ENCODE data around the gene RBL1.
"Not testable (repeated sequence)": the region's sequence is repeated elsewhere in the genome, so short reads cannot be mapped to it uniquely, and the experiment has no call there.

The RBL1 gene

DNA sequence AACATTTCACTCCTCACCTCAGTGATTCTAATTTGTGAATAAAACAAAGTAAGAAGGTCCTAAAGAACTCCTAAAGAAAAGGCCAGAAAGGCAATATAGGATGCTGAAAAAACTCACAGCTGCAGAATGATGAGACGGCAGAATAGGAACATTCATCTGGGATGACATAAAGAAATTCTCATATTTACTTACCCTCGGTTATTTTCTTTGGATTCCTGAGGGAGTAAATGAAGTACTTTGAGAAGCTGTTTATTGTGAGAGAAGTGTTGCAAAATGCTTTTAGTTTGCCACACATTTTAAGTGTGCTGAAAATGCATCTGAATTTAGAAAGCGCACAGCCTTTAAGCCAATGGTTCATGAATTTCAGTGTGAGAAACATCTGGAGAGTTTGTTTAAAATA is 35.7 kb upstream of the RBL1 start:
- H3K9me3 Mint-ChIP-seq = peaks cover 12% of the 10 kb centered on the region
- peaks cover 2% of the 10 kb centered on the region for H3K27me3 Mint-ChIP-seq (ENCODE audit: low read depth, poor library complexity)
- TF ChIP-seq, protein P1, sequence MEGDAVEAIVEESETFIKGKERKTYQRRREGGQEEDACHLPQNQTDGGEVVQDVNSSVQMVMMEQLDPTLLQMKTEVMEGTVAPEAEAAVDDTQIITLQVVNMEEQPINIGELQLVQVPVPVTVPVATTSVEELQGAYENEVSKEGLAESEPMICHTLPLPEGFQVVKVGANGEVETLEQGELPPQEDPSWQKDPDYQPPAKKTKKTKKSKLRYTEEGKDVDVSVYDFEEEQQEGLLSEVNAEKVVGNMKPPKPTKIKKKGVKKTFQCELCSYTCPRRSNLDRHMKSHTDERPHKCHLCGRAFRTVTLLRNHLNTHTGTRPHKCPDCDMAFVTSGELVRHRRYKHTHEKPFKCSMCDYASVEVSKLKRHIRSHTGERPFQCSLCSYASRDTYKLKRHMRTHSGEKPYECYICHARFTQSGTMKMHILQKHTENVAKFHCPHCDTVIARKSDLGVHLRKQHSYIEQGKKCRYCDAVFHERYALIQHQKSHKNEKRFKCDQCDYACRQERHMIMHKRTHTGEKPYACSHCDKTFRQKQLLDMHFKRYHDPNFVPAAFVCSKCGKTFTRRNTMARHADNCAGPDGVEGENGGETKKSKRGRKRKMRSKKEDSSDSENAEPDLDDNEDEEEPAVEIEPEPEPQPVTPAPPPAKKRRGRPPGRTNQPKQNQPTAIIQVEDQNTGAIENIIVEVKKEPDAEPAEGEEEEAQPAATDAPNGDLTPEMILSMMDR (IDR thresholded peaks at IDR 0.05) = no peak
- H3K36me3 Mint-ChIP-seq (ENCODE audit: low read depth) = no peaks in the 10 kb centered on the region
- H3K4me3 Mint-ChIP-seq = no peak overlapping the region
- DNase-seq = no peak
- H3K27ac Mint-ChIP-seq = no peak overlapping the region
- H3K4me1 Mint-ChIP-seq = no peaks in the 10 kb centered on the region

DNA sequence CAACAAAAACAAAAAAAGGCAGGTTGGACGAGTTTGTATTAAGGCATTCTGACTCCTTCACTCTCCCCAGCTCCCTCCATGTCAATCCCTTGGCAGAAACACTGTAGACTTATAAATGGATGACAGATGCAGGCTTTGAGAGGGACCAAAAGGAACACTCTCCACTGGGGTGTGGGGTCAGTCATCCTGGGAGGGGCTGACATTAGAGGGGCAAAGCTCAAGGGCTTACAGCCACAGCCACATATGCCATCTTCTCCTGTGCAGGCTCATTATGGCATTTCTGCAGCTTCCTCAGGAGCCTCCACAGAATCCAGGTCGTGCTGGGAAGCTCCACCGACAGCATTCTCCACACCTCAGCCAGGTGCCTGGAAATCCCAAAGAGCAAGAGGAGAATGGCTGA is 33.0 kb upstream of the RBL1 start:
- DNase-seq = no peak
- Mint-ChIP-seq H3K36me3 (ENCODE audit: low read depth) (no peaks in the 10 kb centered on the region), H3K9me3 (peaks cover 17% of the 10 kb centered on the region), H3K4me1 (no peaks in the 10 kb centered on the region), H3K27me3 (ENCODE audit: low read depth, poor library complexity) (no peaks in the 10 kb centered on the region), H3K4me3 (no peak overlapping the region), H3K27ac (no peak overlapping the region)
- TF ChIP-seq, protein P1 (IDR thresholded peaks at IDR 0.05) = no peak

DNA sequence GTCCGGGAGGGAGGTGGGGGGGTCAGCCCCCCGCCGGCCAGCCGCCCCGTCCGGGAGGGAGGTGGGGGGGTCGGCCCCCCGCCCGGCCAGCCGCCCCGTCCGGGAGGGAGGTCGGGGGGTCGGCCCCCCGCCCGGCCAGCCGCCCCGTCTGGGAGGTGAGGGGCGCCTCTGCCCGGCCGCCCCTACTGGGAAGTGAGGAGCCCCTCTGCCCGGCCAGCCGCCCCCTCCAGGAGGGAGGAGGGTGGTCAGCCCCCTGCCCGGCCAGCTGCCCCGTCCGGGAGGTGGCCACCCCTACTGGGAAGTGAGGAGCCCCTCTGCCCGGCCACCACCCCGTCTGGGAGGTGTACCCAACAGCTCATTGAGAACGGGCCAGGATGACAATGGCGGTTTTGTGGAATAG is 30.5 kb upstream of the RBL1 start:
- H3K27ac Mint-ChIP-seq; DNase-seq; H3K4me3 Mint-ChIP-seq; H3K4me1 Mint-ChIP-seq; H3K27me3 Mint-ChIP-seq (ENCODE audit: low read depth, poor library complexity); H3K36me3 Mint-ChIP-seq (ENCODE audit: low read depth): not testable (repeated sequence)
- H3K9me3 Mint-ChIP-seq = peaks cover 22% of the 10 kb centered on the region

DNA sequence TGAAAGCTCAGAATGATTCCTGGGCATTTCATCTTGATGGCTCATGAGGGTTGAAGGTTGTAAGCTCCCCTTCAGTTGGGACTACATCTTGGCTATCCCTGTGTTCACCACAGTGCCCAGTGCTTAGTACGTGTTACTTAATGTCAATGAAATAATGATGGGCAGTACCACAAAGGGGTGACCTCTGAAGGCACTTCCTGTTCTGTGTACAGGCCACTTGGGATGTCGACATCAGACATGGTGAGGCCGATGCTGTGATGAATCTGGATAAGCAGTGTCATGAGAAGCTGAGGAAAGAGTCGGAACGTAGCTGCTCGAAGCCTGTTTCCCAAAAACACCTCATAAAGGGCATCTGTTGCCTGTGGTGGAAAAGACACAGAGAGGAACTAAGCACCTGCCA is 27.6 kb upstream of the RBL1 start:
- Mint-ChIP-seq H3K27ac (no peak overlapping the region), H3K4me1 (no peaks in the 10 kb centered on the region), H3K36me3 (ENCODE audit: low read depth) (no peaks in the 10 kb centered on the region), H3K9me3 (peaks cover 18% of the 10 kb centered on the region), H3K27me3 (ENCODE audit: low read depth, poor library complexity) (no peaks in the 10 kb centered on the region), H3K4me3 (no peak overlapping the region)
- no peak for DNase-seq
- TF ChIP-seq, protein P1 (IDR thresholded peaks at IDR 0.05) = no peak

DNA sequence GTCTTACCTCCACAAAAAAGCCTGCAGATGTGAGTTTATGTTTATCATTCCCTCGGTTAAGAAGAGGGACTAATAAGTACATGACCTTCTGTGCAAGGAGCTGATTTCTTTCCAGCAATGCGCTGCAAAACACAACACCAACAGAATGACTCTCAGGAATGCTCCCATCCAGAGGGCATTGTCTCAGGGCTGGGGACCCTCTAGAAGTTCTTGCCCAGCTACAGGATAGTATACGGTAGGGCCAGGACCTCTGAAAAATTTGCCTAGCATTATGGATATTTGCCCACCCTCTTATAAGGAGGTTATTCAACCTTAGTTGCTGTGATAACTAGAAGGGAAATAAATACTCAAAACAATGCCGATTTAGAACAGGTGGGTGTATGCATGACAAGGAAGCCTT is 24.7 kb upstream of the RBL1 start:
- peaks cover 5% of the 10 kb centered on the region for H3K36me3 Mint-ChIP-seq (ENCODE audit: low read depth)
- H3K4me3 Mint-ChIP-seq = no peak overlapping the region
- H3K4me1 Mint-ChIP-seq = no peaks in the 10 kb centered on the region
- H3K27ac Mint-ChIP-seq = no peak overlapping the region
- no peaks in the 10 kb centered on the region for H3K27me3 Mint-ChIP-seq (ENCODE audit: low read depth, poor library complexity)
- peaks cover 10% of the 10 kb centered on the region for H3K9me3 Mint-ChIP-seq
- no peak for DNase-seq
- TF ChIP-seq, protein P1 (IDR thresholded peaks at IDR 0.05) = no peak

DNA sequence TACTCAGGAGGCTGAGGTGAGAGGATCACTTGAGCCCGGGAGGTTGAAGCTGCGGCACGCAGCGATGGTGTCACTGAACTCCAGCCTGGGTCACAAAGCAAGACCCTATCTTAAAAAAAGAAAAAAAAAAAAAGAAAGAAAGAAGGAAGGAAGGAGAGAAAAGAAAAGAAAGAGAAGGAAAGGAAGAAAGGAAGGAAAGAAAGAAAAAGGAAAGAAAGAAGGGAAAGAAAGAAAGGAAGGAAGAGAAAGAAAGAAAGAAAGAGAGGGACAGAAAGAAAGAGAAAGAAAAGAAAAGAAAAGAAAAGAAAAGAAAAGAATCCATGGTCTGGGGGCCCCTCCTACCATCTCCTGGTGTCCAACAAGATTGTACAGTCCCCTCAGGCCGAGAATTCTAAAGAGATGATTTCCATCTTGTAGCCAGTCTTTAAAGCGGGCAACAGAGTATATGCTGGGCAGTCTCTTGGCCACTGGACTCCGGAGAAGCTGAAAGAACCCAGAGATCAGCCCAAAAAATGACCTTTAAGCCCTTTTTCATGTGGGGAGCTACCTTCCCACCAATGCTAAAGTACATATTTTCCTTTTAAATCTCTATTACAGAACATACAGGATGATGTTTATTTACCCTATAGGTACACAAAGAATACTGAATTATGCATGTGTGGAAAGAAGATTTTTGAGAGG is 23.7 kb upstream of the RBL1 start:
- Mint-ChIP-seq H3K27ac (no peak overlapping the region), H3K9me3 (peaks cover 6% of the 10 kb centered on the region), H3K4me1 (no peaks in the 10 kb centered on the region), H3K4me3 (no peak overlapping the region), H3K36me3 (ENCODE audit: low read depth) (peaks cover 5% of the 10 kb centered on the region), H3K27me3 (ENCODE audit: low read depth, poor library complexity) (peaks cover 1% of the 10 kb centered on the region)
- TF ChIP-seq, protein P1 (IDR thresholded peaks at IDR 0.05) = no peak
- no peak for DNase-seq

Data from nephron progenitor cell (in vitro differentiated cells).